Progenitor cell of endocrine pancreas (in vitro differentiated cells): ENCODE results near the gene TGFBR2. TPM values are rescaled to one million over a fixed set of nuclear protein-coding genes. Genes with fewer than 3 reads are reported as not detected.

ENCODE experiments used
- DNase-seq: peaks from one replicate; pipeline ENCODE4 v3.0.0; 2021; ENCODE audit warnings: low spot score; ENCODE audit not compliant: unreplicated experiment
- H3K27ac Mint-ChIP-seq: 2 replicates; pipeline ENCODE4 v1.8.0; 2021; ENCODE audit warnings: mild to moderate bottlenecking, moderate library complexity, mixed read lengths
- H3K27me3 Mint-ChIP-seq: 2 replicates; pipeline ENCODE4 v1.8.0; 2021; ENCODE audit warnings: mixed read lengths
- H3K36me3 Mint-ChIP-seq: 2 replicates; pipeline ENCODE4 v1.8.0; 2022; ENCODE audit warnings: mixed read lengths; ENCODE audit not compliant: insufficient read depth
- H3K4me1 Mint-ChIP-seq: 2 replicates; pipeline ENCODE4 v1.8.0; 2021; ENCODE audit warnings: low read depth, mixed read lengths
- H3K4me3 Mint-ChIP-seq: 2 replicates; pipeline ENCODE4 v1.8.0; 2021; ENCODE audit warnings: low read depth, mild to moderate bottlenecking, moderate library complexity, mixed read lengths
- H3K9me3 Mint-ChIP-seq: 2 replicates; pipeline ENCODE4 v1.8.0; 2021; ENCODE audit warnings: low read depth, mixed read lengths
- CTCF ChIP-seq: fragments of 200-600 bp; sonication (generic); IDR thresholded peaks from one replicate; pipeline ENCODE4 v1.5.0; 2021; ENCODE audit warnings: antibody characterized with exemption, mild to moderate bottlenecking; ENCODE audit not compliant: unreplicated experiment
- total RNA-seq: library from RNA; stranded (reverse); gene quantifications from 2 replicates; pipeline ENCODE4 v1.2.1, GENCODE V29; 2021

The TGFBR2 gene
- total RNA-seq, 1 donor from 2014 or later: 21.1 TPM

- peaks cover 2% of the 10 kb centered on the region for H3K36me3 Mint-ChIP-seq
- DNase-seq: no peak
- peaks cover 3% of the 10 kb centered on the region for H3K9me3 Mint-ChIP-seq
- no peak for TF ChIP-seq CTCF
- H3K27me3 Mint-ChIP-seq: no peaks in the 10 kb centered on the region
- no peak overlapping the region for H3K27ac Mint-ChIP-seq
- H3K4me3 Mint-ChIP-seq: no peak overlapping the region
- peaks cover 41% of the 10 kb centered on the region for H3K4me1 Mint-ChIP-seq
These were observed 5.4 kb downstream of the TGFBR2 start for GRCh38 chr3:30611613-30612436.

GRCh38 chr3:30612437-30613132 is 6.2 kb downstream of the TGFBR2 start:
- no peak overlapping the region for H3K27ac Mint-ChIP-seq

GRCh38 chr3:30613133-30613825 is 6.9 kb downstream of the TGFBR2 start:
- no peak overlapping the region for H3K27ac Mint-ChIP-seq
- H3K4me3 Mint-ChIP-seq: no peak overlapping the region
- peaks cover 40% of the 10 kb centered on the region for H3K4me1 Mint-ChIP-seq
- H3K27me3 Mint-ChIP-seq: no peaks in the 10 kb centered on the region
- H3K9me3 Mint-ChIP-seq: peaks cover 6% of the 10 kb centered on the region
- peaks cover 5% of the 10 kb centered on the region for H3K36me3 Mint-ChIP-seq
- DNase-seq: no peak
- TF ChIP-seq CTCF: no peak

More at GRCh38 chr3:30612437-30613132, 6.2 kb downstream of the TGFBR2 start:
- Mint-ChIP-seq H3K36me3 (peaks cover 3% of the 10 kb centered on the region), H3K4me1 (peaks cover 42% of the 10 kb centered on the region), H3K9me3 (peaks cover 4% of the 10 kb centered on the region), H3K27me3 (no peaks in the 10 kb centered on the region), H3K4me3 (no peak overlapping the region)
- TF ChIP-seq CTCF: no peak
- DNase-seq: no peak

- H3K36me3 Mint-ChIP-seq: peaks cover 7% of the 10 kb centered on the region
- H3K4me3 Mint-ChIP-seq: no peak overlapping the region
- no peaks in the 10 kb centered on the region for H3K27me3 Mint-ChIP-seq
- DNase-seq: no peak
- no peak for TF ChIP-seq CTCF
- peaks cover 33% of the 10 kb centered on the region for H3K4me1 Mint-ChIP-seq
- H3K27ac Mint-ChIP-seq: no peak overlapping the region
- H3K9me3 Mint-ChIP-seq: peaks cover 6% of the 10 kb centered on the region
These were observed 8.0 kb downstream of the TGFBR2 start for GRCh38 chr3:30614373-30614772.

GRCh38 chr3:30614943-30615342 is 8.5 kb downstream of the TGFBR2 start:
- H3K4me3 Mint-ChIP-seq: no peak overlapping the region
- H3K27me3 Mint-ChIP-seq: no peaks in the 10 kb centered on the region
- no peak for DNase-seq
- TF ChIP-seq CTCF: no peak
- H3K27ac Mint-ChIP-seq: no peak overlapping the region
- H3K9me3 Mint-ChIP-seq: peaks cover 6% of the 10 kb centered on the region
- peaks cover 11% of the 10 kb centered on the region for H3K36me3 Mint-ChIP-seq
- H3K4me1 Mint-ChIP-seq: peaks cover 27% of the 10 kb centered on the region
